KBM-7 (cell line): Measurements from ENCODE around the gene VAMP4.
A peak's percentile ranks its signal among the peaks of the same experiment; 100 is the strongest.
"Not testable (repeated sequence)": the region's sequence is repeated elsewhere in the genome, so short reads cannot be mapped to it uniquely, and the experiment has no call there.

Source experiments
- DNase-seq: peaks from one replicate; pipeline ENCODE4 v3.0.0-alpha.2; 2015
- in situ Hi-C: fragments of 300-500 bp; cut with MboI; formaldehyde crosslinking; loops from 2 replicates; pipeline ENCODE4 v1.14.3; 2020; ENCODE audit warnings: low sequenced_read_pairs, low pct_unique_long_range_greater_than_20kb, mixed read lengths

The VAMP4 gene

GRCh38 chr1:171661076-171661650 lies 80.7 kb downstream of the VAMP4 start:
- in situ Hi-C loops = no loop called here
- no peak for DNase-seq

- DNase-seq, in situ Hi-C loops: not testable (repeated sequence)
Measured at GRCh38 chr1:171656206-171656605, 85.7 kb downstream of the VAMP4 start.

- in situ Hi-C loops = no loop called here
- no peak for DNase-seq
Measured at GRCh38 chr1:171655746-171656116, 86.1 kb downstream of the VAMP4 start.

DNA sequence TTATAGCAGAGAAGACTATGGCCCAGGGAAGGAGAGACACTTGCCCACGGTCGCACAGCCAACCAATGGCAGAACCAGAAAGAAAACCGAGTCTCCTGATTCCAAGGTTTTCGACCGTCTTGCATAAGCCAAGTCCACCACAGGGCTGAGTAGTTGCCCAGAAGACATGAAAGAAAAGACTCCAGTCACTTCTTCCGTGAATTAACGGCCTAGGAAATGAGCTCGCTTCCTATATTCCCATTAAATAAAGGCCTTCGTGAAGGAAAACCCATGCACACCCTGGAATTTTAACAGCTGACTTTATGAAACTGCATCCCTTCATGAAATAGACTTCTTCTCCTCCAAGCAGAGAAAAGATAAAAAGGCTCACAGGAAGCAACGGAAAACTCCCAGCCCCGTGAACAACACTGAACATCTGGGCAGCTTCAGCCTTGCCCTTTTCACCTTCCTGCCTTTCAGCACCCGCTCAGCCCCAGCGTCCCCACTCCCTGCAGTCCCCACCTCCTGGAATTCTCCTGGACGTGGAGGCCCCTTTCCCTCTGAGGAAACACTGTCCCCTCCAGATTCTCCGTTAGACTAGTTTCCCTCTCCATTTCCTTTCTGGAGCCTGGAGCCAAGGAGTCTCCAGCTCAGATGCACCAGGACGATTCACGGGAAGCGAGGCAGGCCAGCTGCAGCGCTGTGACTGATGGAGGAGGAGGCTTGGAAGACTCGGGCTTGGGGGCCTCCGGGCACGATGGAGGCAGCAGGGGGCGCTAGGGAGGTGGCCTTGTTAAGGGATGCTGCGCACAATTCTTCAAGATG lies 86.7 kb downstream of the VAMP4 start:
- in situ Hi-C loops = no loop called here
- DNase-seq = peak; percentile 76

- in situ Hi-C loops = no loop called here
- no peak for DNase-seq
Measured at GRCh38 chr1:171654201-171654941, 87.5 kb downstream of the VAMP4 start.

DNA sequence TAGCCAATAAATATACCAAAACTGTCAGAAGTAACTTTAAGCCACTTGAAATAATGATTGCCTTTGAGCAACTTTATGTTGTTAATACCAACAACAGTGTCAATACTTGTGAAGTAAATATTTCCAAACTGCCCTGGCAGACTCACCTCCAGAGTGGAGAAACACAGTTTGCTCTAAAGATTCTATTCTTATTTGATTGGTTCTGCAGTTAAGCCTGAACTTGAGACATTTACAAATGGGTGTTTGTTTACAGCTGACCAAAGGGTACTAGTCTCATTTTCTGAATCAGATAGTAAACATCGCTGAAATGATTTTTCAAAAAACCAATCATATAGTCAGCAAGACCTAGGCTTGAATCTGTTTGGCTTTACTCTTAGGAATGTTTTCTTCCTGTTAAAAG lies 88.1 kb downstream of the VAMP4 start:
- in situ Hi-C loops = no loop called here
- DNase-seq = no peak

DNA sequence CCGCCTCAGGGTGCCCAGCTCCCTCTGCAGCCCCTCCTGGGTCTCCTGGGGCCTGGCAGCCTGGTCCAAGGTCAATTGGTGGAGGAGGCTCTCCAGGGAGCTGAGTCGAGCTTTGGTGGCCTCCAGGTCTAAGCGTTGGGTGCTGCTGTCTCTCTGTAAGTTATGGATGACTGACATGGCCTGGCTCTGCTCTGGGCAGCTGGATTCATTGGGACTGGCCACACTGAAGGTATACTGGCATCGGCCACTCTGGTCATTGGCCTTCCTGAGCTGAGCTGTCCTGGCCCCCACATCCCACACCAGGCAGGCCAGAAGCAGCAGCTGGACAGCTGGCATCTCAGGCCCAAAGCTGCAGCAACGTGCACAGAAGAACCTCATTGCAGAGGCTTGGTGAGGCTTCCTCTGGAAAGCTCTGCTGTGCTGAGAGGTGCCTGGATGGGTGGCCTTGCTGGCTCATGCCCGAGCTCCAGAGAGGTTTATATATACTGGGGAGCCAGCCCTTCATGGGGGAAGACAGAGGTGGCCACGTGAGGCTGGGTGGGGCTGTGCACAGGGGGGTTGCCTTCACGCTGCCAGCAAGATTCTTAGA lies 89.5 kb downstream of the VAMP4 start, which contains the start of gene MYOC:
Gene MYOC (minus strand): TSS at position 455 of the 589 bp plus-strand sequence. CDS start 77 bp downstream, at position 378.
- in situ Hi-C loops = no loop called here
- DNase-seq = no peak
